H9 (cell line): ENCODE data around the gene GALNT12. TPM values are rescaled to one million over a fixed set of nuclear protein-coding genes. Genes with fewer than 3 reads are reported as not detected.

Experiments
- DNase-seq: peaks from one replicate; pipeline ENCODE4 v3.0.0-alpha.2; 2017
- H2AFZ ChIP-seq: one replicate; pipeline ENCODE4 v1.6.1; 2013; ENCODE audit warnings: mild to moderate bottlenecking, low read length, control low read depth, moderate library complexity
- H2AK5ac ChIP-seq: 2 replicates; pipeline ENCODE4 v1.6.1; 2013; ENCODE audit warnings: low read length, control low read depth, mixed read lengths; ENCODE audit not compliant: insufficient read length
- H2BK120ac ChIP-seq: one replicate; pipeline ENCODE4 v1.6.1; 2013; ENCODE audit warnings: low read depth, mild to moderate bottlenecking, low read length, control low read depth, inconsistent platforms; ENCODE audit not compliant: poor library complexity, severe bottlenecking
- H2BK12ac ChIP-seq: 2 replicates; pipeline ENCODE4 v1.6.1; 2013; ENCODE audit warnings: low read length, control low read depth, mixed read lengths, low read depth; ENCODE audit not compliant: insufficient read length
- H2BK15ac ChIP-seq: 2 replicates; pipeline ENCODE4 v1.6.1; 2013; ENCODE audit warnings: low read depth, low read length, control low read depth
- H2BK20ac ChIP-seq: one replicate; pipeline ENCODE4 v1.6.1; 2013; ENCODE audit warnings: low read depth, mild to moderate bottlenecking, low read length, control low read depth, inconsistent platforms; ENCODE audit not compliant: poor library complexity, severe bottlenecking
- H2BK5ac ChIP-seq: 2 replicates; pipeline ENCODE4 v1.6.1; 2013; ENCODE audit warnings: low read length, control low read depth, mixed read lengths; ENCODE audit not compliant: insufficient read length
- H3K14ac ChIP-seq: 2 replicates; pipeline ENCODE4 v1.6.1; 2013; ENCODE audit warnings: low read length, control low read depth; ENCODE audit not compliant: insufficient read depth
- H3K18ac ChIP-seq: 2 replicates; pipeline ENCODE4 v1.6.1; 2013; ENCODE audit warnings: low read depth, mild to moderate bottlenecking, mixed read lengths, low read length, control low read depth; ENCODE audit not compliant: insufficient read length
- H3K23ac ChIP-seq: 2 replicates; pipeline ENCODE4 v1.6.1; 2013; ENCODE audit warnings: low read length, control low read depth, mixed read lengths, low read depth; ENCODE audit not compliant: insufficient read length
- H3K23me2 ChIP-seq: 2 replicates; pipeline ENCODE4 v1.6.1; 2013; ENCODE audit warnings: low read depth, mild to moderate bottlenecking, mixed read lengths, low read length, control low read depth; ENCODE audit not compliant: insufficient read length, poor library complexity, severe bottlenecking
- H3K27ac ChIP-seq: 2 replicates; pipeline ENCODE4 v1.5.1; 2013; ENCODE audit warnings: low read length, control low read depth, mixed read lengths, low read depth; ENCODE audit not compliant: insufficient read length
- H3K27me3 ChIP-seq: 2 replicates; pipeline ENCODE4 v1.6.1; 2013; ENCODE audit warnings: low read length, control low read depth, inconsistent platforms; ENCODE audit not compliant: insufficient read depth
- H3K4ac ChIP-seq: 2 replicates; pipeline ENCODE4 v1.6.1; 2013; ENCODE audit warnings: low read depth, mild to moderate bottlenecking, control low read depth, inconsistent platforms, low read length, moderate library complexity
- H3K4me1 ChIP-seq: 2 replicates; pipeline ENCODE4 v1.6.1; 2013; ENCODE audit warnings: low read length, control low read depth, inconsistent platforms; ENCODE audit not compliant: insufficient read depth
- H3K4me2 ChIP-seq: 2 replicates; pipeline ENCODE4 v1.6.1; 2013; ENCODE audit warnings: low read length, control low read depth, mixed read lengths; ENCODE audit not compliant: insufficient read length, insufficient read depth
- H3K56ac ChIP-seq: 2 replicates; pipeline ENCODE4 v1.6.1; 2013; ENCODE audit warnings: low read depth, mild to moderate bottlenecking, mixed read lengths, low read length, control low read depth; ENCODE audit not compliant: insufficient read length
- H3K79me1 ChIP-seq: 2 replicates; pipeline ENCODE4 v1.6.1; 2013; ENCODE audit warnings: low read depth, mild to moderate bottlenecking, moderate library complexity, low read length, control low read depth, inconsistent platforms; ENCODE audit not compliant: insufficient read depth, poor library complexity, severe bottlenecking
- H3K79me2 ChIP-seq: 2 replicates; pipeline ENCODE4 v1.6.1; 2013; ENCODE audit warnings: low read length, control low read depth, inconsistent platforms; ENCODE audit not compliant: insufficient read depth
- H3K9ac ChIP-seq: 2 replicates; pipeline ENCODE4 v1.6.1; 2013; ENCODE audit warnings: low read length, control low read depth, mixed read lengths; ENCODE audit not compliant: insufficient read length; ENCODE audit errors: extremely low read depth
- H3K9me3 ChIP-seq: one replicate; pipeline ENCODE4 v1.6.1; 2013; ENCODE audit warnings: low read depth, low read length, inconsistent platforms; ENCODE audit not compliant: control insufficient read depth
- H3T11ph ChIP-seq: one replicate; pipeline ENCODE4 v1.6.1; 2013; ENCODE audit warnings: mild to moderate bottlenecking, low read length, control low read depth, inconsistent platforms
- H4K20me1 ChIP-seq: one replicate; pipeline ENCODE4 v1.6.1; 2013; ENCODE audit not compliant: control insufficient read depth, insufficient read length, insufficient read depth
- H4K5ac ChIP-seq: 2 replicates; pipeline ENCODE4 v1.6.1; 2013; ENCODE audit warnings: low read depth, mild to moderate bottlenecking, mixed read lengths, low read length, control low read depth; ENCODE audit not compliant: insufficient read length
- H4K8ac ChIP-seq: replicated peaks from 2 replicates; pipeline ENCODE4 v1.6.1; 2013; ENCODE audit warnings: low read length, control low read depth, mixed read lengths, low read depth; ENCODE audit not compliant: insufficient read length
- H4K91ac ChIP-seq: 2 replicates; pipeline ENCODE4 v1.6.1; 2013; ENCODE audit warnings: low read depth, mild to moderate bottlenecking, moderate library complexity, mixed read lengths, low read length, control low read depth; ENCODE audit not compliant: insufficient read length
- H3K27ac Mint-ChIP-seq, 3 experiments: 2 replicates in 2 of 3; 3 replicates in 1 of 3; pipeline ENCODE4 v1.8.0; 2020 to 2021; ENCODE audit warnings: mixed read lengths in 3 of 3, mild to moderate bottlenecking in 1 of 3, moderate library complexity in 1 of 3
- H3K27me3 Mint-ChIP-seq: 2 replicates; pipeline ENCODE4 v1.8.0; 2021; ENCODE audit warnings: low read depth, mild to moderate bottlenecking, moderate library complexity, mixed read lengths
- H3K36me3 Mint-ChIP-seq, 3 experiments: 2 replicates in 2 of 3; 3 replicates in 1 of 3; pipeline ENCODE4 v1.8.0; 2020 to 2021; ENCODE audit warnings: low read depth in 3 of 3, mixed read lengths in 3 of 3; ENCODE audit not compliant: insufficient read depth in 1 of 3
- H3K4me1 Mint-ChIP-seq, 2 experiments: 2 replicates each; pipeline ENCODE4 v1.8.0; 2020; ENCODE audit warnings: mixed read lengths in 2 of 2
- H3K4me3 Mint-ChIP-seq, 2 experiments: 2 replicates in 1 of 2; 3 replicates in 1 of 2; pipeline ENCODE4 v1.8.0; 2020 to 2021; ENCODE audit warnings: mild to moderate bottlenecking in 2 of 2, mixed read lengths in 2 of 2, moderate library complexity in 1 of 2
- H3K9me3 Mint-ChIP-seq, 2 experiments: 2 replicates in 1 of 2; 3 replicates in 1 of 2; pipeline ENCODE4 v1.8.0; 2020; ENCODE audit warnings: mild to moderate bottlenecking in 2 of 2, mixed read lengths in 2 of 2, moderate library complexity in 1 of 2
- WGBS: extraction: QIAGEN DNeasy Blood & Tissue Kit; methylation state at CpG from one replicate; pipeline ENCODE4 v1.1.7; 2013; ENCODE audit warnings: missing lambda C conversion rate, low lambda C conversion rate, mixed read lengths; ENCODE audit not compliant: insufficient read length; ENCODE audit errors: extremely low coverage; 5-methylcytosine and 5-hydroxymethylcytosine counted together
- total RNA-seq: library from RNA; stranded (reverse); gene quantifications from 2 replicates; pipeline ENCODE4 v1.2.1, GENCODE V29; 2021
- TF ChIP-seq, protein P1 (sequence below): fragments of 200-600 bp; sonication (generic); conservative IDR thresholded peaks from 3 replicates; pipeline ENCODE4 v1.8.0; 2021; ENCODE audit warnings: antibody characterized with exemption, mild to moderate bottlenecking

The GALNT12 gene
- total RNA-seq, 1 experiment from 2014 or later = 18.0 TPM

DNA sequence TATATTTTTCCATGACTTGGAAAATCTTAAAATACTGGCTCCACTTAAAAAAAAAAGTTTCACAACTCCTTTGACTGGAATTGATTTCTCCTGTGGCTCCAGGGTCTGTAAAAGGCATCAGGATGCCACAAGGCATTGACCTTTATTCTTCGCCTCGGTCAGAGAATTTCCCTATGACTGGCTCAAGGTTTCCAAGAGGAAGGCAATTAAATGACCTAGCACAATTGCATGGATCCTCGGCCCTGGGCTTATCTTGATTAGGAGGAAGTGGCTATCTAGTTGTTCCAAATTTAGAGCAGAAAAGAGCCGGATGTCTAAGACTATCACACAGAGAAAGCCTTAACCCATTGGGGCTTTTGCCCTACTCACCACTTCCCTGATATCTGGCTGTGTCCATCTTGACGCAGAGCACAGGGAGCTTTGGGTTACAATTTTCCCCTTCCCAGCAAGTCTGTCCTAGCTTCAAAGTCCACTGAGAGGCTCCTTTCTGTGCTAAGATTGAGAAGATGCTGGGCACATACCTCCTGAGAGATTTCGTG lies 79.3 kb downstream of the GALNT12 start:
- H3K4me3 Mint-ChIP-seq = no peak overlapping the region
- Histone ChIP-seq H2AK5ac (no peak overlapping the region), H3K9ac (no peak overlapping the region), H2BK12ac (no peak overlapping the region), H3K79me1 (no peaks in the 10 kb centered on the region), H4K8ac (no peak overlapping the region), H2BK5ac (no peak overlapping the region), H3K14ac (no peak overlapping the region), H2AFZ (no peak overlapping the region), H3K23ac (no peak overlapping the region), H4K5ac (no peak overlapping the region), H3K27me3 (no peaks in the 10 kb centered on the region), H4K91ac (no peak overlapping the region), H2BK15ac (no peak overlapping the region), H3K9me3 (no peaks in the 10 kb centered on the region), H3K18ac (no peak overlapping the region), H3K79me2 (no peaks in the 10 kb centered on the region), H2BK20ac (no peak overlapping the region), H3K23me2 (no peaks in the 10 kb centered on the region), H3K27ac (no peak overlapping the region), H3K4me1 (no peaks in the 10 kb centered on the region), H3K56ac (no peak overlapping the region), H2BK120ac (no peak overlapping the region), H3T11ph (no peak overlapping the region), H3K4me2 (no peak overlapping the region), H3K4ac (no peak overlapping the region), H4K20me1 (no peaks in the 10 kb centered on the region)
- no peak overlapping the region for H3K27ac Mint-ChIP-seq
- H3K36me3 Mint-ChIP-seq = no peaks in the 10 kb centered on the region
- no peaks in the 10 kb centered on the region for H3K4me1 Mint-ChIP-seq
- no peaks in the 10 kb centered on the region for H3K9me3 Mint-ChIP-seq
- H3K27me3 Mint-ChIP-seq = peaks cover 11% of the 10 kb centered on the region
- TF ChIP-seq, protein P1, sequence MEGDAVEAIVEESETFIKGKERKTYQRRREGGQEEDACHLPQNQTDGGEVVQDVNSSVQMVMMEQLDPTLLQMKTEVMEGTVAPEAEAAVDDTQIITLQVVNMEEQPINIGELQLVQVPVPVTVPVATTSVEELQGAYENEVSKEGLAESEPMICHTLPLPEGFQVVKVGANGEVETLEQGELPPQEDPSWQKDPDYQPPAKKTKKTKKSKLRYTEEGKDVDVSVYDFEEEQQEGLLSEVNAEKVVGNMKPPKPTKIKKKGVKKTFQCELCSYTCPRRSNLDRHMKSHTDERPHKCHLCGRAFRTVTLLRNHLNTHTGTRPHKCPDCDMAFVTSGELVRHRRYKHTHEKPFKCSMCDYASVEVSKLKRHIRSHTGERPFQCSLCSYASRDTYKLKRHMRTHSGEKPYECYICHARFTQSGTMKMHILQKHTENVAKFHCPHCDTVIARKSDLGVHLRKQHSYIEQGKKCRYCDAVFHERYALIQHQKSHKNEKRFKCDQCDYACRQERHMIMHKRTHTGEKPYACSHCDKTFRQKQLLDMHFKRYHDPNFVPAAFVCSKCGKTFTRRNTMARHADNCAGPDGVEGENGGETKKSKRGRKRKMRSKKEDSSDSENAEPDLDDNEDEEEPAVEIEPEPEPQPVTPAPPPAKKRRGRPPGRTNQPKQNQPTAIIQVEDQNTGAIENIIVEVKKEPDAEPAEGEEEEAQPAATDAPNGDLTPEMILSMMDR = no peak
- no peak for DNase-seq
- WGBS = no CpG with 5 or more reads among the region's 6 CpGs
